Measurements from ENCODE around the gene CREB5. TPM values are rescaled to one million over a fixed set of nuclear protein-coding genes. Genes with fewer than 3 reads are reported as not detected.

CREB5 gene
- total and polyA plus RNA-seq, 2 experiments from 2014 or later: 2.4 to 4.4 TPM

DNA sequence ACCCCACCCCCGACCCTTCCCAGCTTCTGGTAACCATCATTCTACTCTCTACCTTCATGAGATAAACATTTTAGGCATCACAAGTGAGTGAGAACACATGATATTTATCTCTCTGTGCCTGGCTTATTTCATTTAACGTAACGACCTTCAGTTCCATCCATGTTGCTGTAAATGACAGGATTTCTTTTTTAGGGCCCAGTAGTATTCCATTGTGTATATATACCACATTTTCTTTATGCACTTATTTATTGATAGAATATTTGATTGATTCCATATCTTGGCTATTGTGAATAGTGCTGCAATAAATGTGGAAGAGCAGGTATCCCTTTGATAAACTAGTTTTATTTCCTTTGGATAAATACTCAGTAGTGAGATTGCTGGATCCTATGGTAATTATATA is 112.7 kb downstream of the CREB5 start:
- Mint-ChIP-seq H3K27ac (no peak overlapping the region), H3K27me3 (ENCODE audit: insufficient read depth, low read depth, poor library complexity) (peaks cover 3% of the 10 kb centered on the region), H3K36me3 (ENCODE audit: low read depth) (no peaks in the 10 kb centered on the region), H3K4me1 (peaks cover 3% of the 10 kb centered on the region; the same call in 2 of the 3 replicates), H3K4me3 (no peak overlapping the region), H3K9me3 (no peaks in the 10 kb centered on the region; the same call in 2 of the 3 replicates)
- no peak for DNase-seq (ENCODE audit: low spot score)
- no peak overlapping the region for H3K27ac ChIP-seq (ENCODE audit: low read depth)
- peaks cover 2% of the 10 kb centered on the region for H3K4me1 ChIP-seq (ENCODE audit: insufficient read depth)
- H3K4me3 ChIP-seq: no peak overlapping the region
- no peak overlapping the region for H3K4me2 ChIP-seq
- H3K9me2 ChIP-seq (ENCODE audit: insufficient read depth): peaks cover 8% of the 10 kb centered on the region; the same call in 1 of the 2 replicates
- no peaks in the 10 kb centered on the region for H3F3A ChIP-seq (replicated peaks; ENCODE audit: low read depth)
- no peaks in the 10 kb centered on the region for H3K27me3 ChIP-seq (ENCODE audit: insufficient read depth)
- H4K20me1 ChIP-seq (replicated peaks; ENCODE audit: insufficient read depth): no peaks in the 10 kb centered on the region
- H3K79me2 ChIP-seq (replicated peaks; ENCODE audit: insufficient read depth): no peaks in the 10 kb centered on the region
- no peaks in the 10 kb centered on the region for H3K36me3 ChIP-seq (ENCODE audit: insufficient read depth)
- ATAC-seq: no peak
- H2AFZ ChIP-seq: no peak overlapping the region
- TF ChIP-seq ETS1 (IDR thresholded peaks at IDR 0.05) (no peak), NANOG (IDR thresholded peaks at IDR 0.05; ENCODE audit: borderline replicate concordance) (no peak), CREB1 (CRISPR knock-in tag; IDR thresholded peaks at IDR 0.05; ENCODE audit: low read depth) (no peak), CTCF (conservative IDR thresholded peaks at IDR 0.05; ENCODE audit: low read depth in 2 of 2) (no peak), ZNF331 (CRISPR knock-in tag; IDR thresholded peaks at IDR 0.05; ENCODE audit: low read depth) (no peak), POLR2AphosphoS5 (IDR thresholded peaks at IDR 0.05; ENCODE audit: low read depth) (no peak), JUNB (IDR thresholded peaks at IDR 0.05; ENCODE audit: unreplicated experiment) (no peak), EZH2 (IDR thresholded peaks at IDR 0.05; ENCODE audit: low read depth, unreplicated experiment) (no peak), ZNF462 (CRISPR knock-in tag; IDR thresholded peaks at IDR 0.05) (no peak), ZNF114 (CRISPR knock-in tag; IDR thresholded peaks at IDR 0.05) (no peak), EZH2phosphoT487 (IDR thresholded peaks at IDR 0.05; ENCODE audit: unreplicated experiment) (no peak), STAT1 (IDR thresholded peaks at IDR 0.05; ENCODE audit: unreplicated experiment) (no peak)
- TF ChIP-seq, protein P1, sequence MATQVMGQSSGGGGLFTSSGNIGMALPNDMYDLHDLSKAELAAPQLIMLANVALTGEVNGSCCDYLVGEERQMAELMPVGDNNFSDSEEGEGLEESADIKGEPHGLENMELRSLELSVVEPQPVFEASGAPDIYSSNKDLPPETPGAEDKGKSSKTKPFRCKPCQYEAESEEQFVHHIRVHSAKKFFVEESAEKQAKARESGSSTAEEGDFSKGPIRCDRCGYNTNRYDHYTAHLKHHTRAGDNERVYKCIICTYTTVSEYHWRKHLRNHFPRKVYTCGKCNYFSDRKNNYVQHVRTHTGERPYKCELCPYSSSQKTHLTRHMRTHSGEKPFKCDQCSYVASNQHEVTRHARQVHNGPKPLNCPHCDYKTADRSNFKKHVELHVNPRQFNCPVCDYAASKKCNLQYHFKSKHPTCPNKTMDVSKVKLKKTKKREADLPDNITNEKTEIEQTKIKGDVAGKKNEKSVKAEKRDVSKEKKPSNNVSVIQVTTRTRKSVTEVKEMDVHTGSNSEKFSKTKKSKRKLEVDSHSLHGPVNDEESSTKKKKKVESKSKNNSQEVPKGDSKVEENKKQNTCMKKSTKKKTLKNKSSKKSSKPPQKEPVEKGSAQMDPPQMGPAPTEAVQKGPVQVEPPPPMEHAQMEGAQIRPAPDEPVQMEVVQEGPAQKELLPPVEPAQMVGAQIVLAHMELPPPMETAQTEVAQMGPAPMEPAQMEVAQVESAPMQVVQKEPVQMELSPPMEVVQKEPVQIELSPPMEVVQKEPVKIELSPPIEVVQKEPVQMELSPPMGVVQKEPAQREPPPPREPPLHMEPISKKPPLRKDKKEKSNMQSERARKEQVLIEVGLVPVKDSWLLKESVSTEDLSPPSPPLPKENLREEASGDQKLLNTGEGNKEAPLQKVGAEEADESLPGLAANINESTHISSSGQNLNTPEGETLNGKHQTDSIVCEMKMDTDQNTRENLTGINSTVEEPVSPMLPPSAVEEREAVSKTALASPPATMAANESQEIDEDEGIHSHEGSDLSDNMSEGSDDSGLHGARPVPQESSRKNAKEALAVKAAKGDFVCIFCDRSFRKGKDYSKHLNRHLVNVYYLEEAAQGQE (IDR thresholded peaks at IDR 0.05; ENCODE audit: unreplicated experiment): no peak
